22Rv1 (cell line): ENCODE measurements around the gene ORM1.

Experiments used
- H3K27ac ChIP-seq: fragments of 450-650 bp; 2 replicates; pipeline ENCODE4 v1.5.1; 2017
- CTCF ChIP-seq: fragments of 450-650 bp; IDR thresholded peaks from 2 replicates; pipeline ENCODE4 v1.5.1; 2017; ENCODE audit warnings: mild to moderate bottlenecking
- ZFX ChIP-seq: fragments of 450-650 bp; IDR thresholded peaks from 2 replicates; pipeline ENCODE4 v1.6.1; 2017; ENCODE audit warnings: antibody characterized with exemption, borderline replicate concordance

Gene ORM1

DNA sequence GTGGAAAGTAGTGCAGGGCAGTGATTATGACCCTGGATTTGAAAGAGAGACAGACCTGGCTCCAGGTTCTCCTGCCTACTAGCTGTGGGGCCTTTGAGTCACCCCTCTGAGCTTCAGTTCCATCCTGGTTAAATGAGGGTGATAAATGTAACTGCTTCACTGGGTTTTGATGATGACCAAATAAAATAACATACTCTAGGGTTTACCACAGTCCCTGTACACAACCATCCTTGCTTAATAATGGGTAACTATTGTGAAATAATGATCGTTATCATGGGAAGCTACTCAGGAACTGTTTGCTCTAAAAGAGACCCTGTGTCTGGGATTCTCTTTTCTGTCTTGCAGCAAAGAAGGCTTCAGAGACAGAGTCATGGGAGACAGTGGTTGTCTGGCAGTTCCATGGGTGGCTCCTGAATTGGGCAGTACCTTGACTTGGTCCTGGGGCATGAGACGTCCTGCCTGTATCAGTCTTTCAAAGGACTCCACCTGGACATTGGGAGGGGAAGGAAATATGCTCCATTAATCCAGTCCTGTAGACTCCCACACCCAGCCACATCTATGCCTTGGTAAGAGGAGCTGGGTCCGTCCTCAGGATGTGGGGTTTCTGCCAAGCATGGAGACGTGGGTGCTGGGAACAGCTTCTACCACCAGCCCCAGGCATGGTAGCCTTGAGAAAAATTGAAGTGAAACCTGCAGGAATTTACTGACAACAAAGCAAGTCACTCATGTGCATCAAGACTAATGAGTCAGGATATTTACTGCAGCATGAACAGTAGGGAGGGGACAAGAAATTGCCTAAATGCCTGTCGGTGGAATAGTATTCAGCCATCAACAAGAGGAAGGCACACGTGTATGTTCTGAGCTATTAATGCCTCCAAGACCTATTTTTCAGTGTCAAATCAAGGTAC lies 41.5 kb downstream of the ORM1 start:
- no peak overlapping the region for H3K27ac ChIP-seq
- TF ChIP-seq ZFX (no peak), CTCF (no peak)

- H3K27ac ChIP-seq, result no peak overlapping the region
- TF ChIP-seq ZFX (no peak), CTCF (no peak)
Observed at GRCh38 chr9:114365194-114365593, 42.3 kb downstream of the ORM1 start.

- H3K27ac ChIP-seq, result no peak overlapping the region
- TF ChIP-seq ZFX, result no peak
- TF ChIP-seq CTCF, result no peak
Observed at GRCh38 chr9:114366334-114367128, 43.6 kb downstream of the ORM1 start.

DNA sequence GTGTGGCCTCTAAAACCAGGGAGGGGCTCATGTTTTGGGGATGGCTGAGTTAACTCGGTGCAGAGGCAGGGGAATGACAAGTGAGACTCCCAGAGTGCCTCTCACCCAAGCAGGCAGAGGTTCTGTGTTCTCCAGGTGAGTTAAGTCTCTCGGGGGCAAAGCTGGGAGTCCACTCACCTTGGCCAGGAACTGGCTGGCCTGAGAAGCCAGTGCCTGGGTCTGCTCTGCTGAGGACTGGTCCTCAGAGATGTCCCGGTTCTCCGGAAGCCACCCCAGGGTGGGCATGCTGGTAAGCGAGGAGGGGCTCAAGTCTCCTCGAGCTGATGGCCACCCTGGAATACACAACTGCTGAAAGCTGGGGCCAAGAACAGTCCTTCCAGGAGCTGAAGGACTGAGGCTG lies 44.5 kb downstream of the ORM1 start:
- no peak overlapping the region for H3K27ac ChIP-seq
- TF ChIP-seq ZFX (no peak), CTCF (no peak)

DNA sequence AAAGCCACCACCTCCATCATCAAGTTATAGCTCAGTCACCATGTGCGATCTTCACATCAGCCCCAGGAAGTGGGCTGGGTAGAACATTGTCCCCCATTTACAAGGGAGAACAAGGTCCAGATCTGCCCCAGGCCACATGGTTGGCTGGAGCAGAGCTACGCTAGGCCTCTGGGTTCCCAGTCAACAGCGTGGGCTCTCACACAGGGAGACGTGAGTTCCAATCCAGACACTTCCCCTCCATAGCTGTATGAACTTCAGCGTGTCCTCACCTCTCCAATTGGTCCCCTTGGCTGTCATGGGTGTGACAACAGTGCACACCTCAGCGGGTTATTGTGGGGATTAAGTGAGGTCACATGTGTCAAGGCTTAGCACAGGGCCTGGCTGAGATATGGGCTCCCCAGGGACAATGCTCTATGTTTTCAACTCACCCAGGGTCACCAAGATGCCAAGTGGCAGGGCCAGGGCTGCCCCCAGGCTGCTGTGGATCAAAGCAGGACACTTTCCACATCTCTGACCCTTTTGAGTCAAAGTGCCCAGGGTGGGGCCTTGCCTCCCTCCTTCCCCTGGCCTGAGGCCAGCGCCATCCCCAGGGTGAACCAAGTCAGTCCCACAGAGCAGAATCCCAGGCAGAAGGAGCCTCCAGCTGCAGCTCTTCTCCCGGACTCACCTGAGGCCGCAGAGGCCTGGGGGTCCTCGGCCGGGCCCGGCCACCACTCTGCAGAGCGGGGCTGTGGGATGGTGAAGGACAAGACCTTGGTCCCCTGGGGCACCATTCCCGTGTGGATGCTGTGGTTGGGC lies 45.1 kb downstream of the ORM1 start:
- no peak overlapping the region for H3K27ac ChIP-seq
- no peak for TF ChIP-seq CTCF
- no peak for TF ChIP-seq ZFX

DNA sequence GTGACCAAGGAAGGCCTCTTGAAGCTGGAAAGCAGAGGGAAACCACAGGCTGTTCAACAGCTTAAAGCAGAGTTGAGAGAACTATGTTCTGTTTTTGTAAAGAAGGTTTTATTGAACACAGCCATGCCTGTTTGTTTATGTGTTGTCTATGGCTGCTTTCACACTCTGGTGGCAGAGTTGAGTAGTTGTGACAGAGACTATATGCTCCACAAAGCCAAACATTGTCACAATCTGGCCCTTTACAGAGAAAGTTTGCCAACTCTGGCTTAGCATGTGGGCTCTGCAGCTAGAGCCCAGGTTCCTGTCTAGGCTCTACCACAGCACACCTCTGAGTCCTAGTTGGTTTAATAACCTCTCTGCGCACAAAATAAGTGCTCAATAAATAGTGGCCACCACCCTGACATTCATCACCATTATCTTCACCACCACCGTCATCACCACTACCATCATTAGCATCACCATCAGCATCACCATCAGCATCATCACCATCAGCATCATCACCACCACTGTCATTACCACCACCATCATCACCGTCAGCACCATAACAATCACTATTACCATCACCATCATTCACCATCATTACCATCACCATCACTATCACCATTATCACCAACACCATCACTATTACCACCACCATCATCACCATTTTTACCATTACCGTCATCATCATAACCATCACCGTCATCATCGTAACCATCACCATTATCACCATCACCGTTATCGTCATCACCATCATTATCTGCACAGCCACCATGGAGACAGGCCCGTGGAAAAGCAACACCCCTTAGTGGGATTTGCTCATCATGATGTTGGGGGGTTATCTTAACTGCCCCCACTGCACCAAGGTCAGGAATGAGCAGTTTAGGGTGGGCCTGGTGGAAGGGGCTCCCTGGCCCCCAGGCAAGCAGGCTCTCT lies 46.6 kb downstream of the ORM1 start:
- H3K27ac ChIP-seq, result no peak overlapping the region
- TF ChIP-seq CTCF (no peak), ZFX (no peak)
